NCI-H69 (cell line): ENCODE measurements around the gene SUGCT.
"Not testable (repeated sequence)": the region's sequence is repeated elsewhere in the genome, so short reads cannot be mapped to it uniquely, and the experiment has no call there.

Experiments
- DNase-seq: peaks from one replicate; lab custom pipeline; 2025; lab: John Stamatoyannopoulos, UW

SUGCT gene

DNA sequence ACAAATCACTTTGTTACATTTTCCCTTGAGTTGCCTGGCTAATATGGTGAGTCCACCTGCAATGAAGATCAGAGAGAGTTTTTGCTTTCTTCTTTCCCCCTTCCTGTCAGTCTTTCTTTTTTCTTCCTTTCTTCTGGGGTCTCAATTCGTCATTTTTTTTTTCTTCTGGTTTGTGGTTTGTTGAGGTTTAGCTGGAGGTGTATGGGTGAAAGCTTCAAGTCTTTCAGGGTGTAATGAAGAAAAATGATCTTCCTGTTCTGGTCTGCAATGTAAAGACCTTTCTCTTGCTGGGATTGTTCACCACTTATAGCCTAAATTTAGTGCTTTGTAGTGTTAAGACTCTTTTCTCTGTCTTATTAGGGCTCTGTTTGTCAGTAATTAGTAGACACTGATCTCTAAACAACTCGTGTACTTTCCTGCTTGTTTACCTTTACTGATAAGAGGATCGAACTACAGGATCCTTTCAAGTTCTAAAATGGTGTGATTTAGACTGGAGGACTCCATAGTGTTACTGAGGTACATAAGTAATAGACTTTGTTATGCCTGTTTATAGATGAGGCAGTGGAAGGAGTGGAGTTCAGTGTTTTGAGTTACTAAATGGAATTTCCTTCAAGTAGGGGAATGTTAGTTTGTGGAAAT lies 129.1 kb downstream of the SUGCT start:
- no peak for DNase-seq

DNA sequence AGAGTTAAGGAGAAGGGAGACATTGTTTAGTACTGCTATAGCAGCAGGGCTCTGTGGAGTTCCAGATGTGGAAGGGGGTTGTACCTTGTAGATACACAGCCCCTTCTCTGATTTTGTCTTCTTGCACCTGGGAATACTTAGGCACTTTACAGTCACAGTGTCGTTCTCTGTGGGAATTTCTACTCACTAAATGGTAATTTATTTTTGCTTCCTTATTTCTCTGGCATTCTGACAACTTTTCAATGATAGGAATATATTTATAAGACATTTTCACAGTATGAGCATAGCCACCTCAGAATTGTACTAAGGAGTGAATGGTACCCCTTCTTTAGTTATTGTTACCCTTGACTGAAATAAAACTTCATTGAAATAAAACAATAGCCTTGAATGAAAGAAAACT lies 132.8 kb downstream of the SUGCT start:
- no peak for DNase-seq

DNA sequence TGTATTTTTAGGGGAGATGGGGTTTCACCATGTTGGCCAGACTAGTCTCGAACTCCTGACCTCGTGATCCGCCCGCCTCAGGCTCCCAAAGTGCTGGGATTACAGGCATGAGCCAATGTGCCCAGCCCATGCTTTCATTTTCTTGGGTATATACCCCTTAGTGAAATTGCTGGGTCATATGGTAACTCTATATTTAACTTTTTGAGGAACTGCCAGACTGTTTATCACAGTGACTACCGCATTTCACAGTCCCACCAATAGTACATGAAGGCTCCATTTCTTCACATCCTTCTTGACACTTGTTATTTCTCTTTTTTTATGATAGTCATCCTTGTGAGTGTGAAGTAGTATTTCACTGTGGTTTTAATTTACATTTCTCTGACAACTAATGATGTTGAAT lies 134.0 kb downstream of the SUGCT start:
- not testable (repeated sequence) for DNase-seq

DNA sequence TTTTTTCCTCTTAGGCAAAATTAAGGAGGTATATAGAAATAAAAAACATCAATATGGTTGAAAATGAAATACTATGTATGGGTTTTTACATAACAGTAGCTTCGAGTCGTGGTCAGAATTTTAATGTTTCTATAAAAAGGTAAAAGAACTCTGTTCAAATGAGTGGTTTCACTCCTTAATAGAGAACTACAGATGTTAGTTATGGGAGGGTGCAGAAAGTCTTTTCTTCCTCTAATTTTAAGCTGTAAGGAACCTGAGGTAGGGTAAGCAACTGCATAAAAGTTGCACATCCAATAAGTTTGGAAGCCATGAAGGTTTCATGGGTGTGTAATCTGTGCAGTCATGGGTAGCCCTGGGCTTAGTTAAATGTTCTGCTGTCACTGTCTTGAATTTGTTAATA lies 141.3 kb downstream of the SUGCT start:
- no peak for DNase-seq

DNA sequence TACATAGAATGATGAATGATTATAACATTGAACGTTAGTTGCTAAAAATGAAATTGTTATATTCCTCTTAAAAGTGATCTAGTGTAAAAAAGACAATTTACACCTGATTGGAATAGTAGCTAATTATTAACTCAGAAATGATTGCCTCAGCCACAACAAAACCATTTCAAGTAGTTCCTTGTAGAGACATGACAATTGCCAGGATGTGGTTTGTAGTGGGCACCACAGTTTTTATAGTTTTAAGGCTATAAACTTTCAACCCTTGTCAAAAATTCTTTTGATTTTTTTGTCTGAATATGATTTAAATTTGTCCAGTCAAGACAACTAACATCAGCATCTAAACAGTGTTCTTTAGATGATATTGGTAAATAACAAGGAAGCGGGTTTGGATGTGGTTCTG lies 145.2 kb downstream of the SUGCT start:
- DNase-seq, result no peak

DNA sequence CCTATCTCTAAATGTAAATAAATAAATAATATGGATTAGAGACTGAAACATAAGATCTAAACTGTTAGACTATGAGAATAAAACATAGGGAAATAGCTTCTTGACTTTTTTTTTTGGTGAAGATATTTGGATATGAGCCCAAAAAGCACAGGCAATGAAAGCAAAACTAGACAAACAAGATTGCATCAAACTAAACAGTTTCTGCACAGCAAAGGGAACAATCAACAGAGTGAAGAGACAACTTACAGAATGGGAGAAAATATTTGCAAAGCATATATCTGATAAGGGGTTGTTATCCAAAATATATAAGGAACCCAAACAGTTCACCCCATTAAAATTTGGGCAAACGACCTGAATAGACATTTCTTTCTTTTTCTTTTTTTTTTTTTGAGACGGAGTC lies 148.1 kb downstream of the SUGCT start:
- DNase-seq, result no peak

DNA sequence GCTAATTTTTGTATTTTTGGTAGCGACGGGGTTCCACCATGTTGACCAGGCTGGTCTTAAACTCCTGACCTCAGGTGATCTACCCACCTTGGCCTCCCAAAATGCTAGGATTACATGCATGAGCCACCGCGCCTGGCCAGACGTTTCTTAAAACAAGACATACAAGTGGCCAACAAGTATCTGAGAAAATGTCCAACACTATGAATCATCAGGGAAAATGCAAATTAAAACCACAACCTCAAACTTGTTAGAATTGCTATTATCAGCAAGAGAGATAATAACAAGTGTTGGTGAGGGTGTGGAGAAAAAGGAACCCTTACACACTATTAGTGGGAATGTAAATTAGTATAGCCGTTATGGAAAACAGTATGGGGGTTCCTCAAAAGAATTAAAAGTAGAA lies 148.6 kb downstream of the SUGCT start:
- DNase-seq, result no peak

DNA sequence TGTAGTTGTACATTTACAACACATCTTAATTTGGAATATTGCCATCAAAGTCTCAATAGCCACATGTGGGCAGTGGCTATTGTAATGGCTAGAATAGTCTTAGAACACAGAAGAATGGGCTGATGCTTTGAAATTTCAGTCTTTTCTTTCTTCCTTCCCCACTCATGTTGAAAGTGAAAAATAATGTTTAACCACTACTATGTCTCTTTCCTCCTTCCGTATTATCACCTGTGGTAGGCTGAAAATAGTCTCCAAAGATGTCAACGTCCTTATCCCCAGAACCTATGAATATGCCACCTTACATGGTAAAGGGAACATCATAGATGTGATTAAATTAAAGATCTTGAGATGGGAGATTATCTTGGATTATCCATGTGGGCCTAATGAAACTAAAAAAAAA lies 154.0 kb downstream of the SUGCT start:
- DNase-seq, result no peak

DNA sequence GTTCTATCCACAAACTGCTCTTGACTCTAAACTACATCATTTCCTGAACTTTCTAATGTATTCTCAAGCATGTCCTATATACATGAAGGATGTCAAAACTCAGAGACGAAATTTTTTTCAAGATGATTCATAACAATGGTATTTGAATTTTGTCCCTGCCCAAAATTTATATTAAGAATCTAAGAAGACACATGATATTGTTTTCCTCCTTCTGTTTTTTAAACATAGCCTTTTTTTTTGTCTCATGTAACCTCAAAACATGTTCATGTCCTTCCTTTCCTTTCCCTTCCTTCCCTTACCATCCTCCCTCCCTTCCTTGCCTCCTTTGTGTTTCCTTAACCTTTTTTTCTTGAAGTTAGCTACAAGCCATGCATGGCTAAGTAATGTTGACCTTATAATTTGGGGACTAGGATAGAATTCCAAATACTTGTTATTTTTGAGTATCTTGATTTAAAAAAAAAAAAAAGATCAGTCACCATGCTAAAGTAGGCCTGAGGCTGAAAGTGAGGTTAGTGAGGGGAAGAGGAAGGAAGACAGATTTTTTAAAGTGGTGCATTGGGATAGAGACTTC lies 163.0 kb downstream of the SUGCT start:
- DNase-seq, result no peak

DNA sequence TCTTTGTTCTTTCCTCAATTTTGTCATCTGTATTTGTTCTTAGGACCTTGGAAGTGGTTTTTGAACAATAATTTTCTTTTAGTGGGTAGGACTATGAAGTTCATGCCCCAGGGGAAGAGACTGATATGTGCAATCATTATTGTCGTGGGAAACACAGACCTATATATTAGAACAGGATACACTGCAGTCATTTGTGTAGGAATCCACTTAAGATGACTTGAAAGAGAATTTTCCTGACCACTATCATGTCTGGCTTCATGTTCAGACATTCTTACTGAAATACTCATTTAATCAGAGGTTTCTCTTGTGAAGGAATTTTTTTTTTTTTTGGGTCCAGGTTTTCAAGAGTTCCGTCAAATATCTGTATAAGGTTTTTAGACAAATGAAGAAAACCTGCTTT lies 163.6 kb downstream of the SUGCT start:
- no peak for DNase-seq

DNA sequence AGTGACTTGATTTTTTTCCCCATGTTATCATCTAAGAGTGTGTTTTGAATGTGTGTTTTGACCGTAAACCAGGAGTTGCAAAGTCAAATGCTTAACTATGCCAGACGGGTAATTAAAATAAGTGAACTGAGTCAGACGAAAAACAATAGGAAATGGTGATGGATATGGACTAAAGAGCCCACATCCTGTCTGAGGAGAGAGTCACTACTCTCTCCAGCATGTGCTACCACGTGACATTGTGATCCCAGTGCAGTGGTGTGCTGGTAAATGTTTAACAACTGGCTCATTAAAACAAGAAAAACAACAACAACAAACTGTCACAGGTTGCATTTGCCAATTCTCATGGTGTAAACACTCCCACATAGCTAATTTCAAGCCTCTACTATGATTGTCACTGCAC lies 164.3 kb downstream of the SUGCT start:
- no peak for DNase-seq

DNA sequence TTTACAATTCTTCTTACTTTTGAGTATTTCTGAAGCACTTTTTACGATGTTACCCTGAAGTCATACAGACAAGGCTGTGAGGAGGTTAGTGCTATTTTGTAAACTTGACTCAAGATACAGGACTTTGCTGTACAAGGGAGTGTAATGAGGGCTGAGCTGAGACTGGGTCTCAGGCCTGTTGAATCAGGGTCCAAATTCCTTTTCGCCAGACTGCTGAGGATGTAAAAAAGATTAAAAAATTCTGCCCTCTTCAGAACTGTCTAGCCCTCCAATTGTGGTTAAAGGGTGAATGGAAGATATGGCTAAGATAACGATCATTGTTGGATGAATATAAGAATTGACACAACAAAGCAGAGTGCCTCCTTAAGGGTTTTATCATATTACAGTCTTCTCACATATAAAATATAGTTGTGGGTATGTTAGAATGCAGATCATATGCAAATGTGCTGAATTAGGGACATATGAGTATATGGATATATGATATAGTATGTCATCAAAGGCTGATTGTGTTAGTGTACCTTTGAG lies 165.4 kb downstream of the SUGCT start:
- DNase-seq, result no peak

DNA sequence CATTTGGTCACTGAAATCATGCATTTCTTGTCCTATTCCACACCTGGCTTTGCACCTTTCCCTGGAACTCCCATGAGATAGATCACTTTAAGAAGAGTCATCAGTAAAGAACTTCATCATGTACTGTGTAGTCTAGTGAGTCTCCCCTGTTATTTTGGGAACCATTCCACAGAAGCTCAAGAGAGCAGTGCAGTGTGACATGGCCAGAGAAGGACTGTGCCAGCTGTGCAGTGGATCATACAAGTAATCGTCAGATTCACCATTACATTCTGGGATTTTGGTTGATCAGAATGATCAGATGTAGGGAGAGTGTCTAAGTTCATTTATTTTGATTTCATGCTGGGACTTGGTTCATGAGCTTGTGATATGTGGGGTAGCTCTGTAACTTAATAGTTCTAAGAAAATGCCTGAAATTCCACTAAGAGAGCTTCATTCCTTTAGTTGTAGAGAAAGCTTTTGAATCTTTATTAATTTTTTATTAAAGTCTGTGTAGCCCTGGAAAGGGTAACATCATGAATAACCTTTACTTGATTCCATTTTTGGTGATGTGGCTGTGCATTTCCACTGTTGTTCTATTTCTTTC lies 166.8 kb downstream of the SUGCT start:
- DNase-seq, result no peak

DNA sequence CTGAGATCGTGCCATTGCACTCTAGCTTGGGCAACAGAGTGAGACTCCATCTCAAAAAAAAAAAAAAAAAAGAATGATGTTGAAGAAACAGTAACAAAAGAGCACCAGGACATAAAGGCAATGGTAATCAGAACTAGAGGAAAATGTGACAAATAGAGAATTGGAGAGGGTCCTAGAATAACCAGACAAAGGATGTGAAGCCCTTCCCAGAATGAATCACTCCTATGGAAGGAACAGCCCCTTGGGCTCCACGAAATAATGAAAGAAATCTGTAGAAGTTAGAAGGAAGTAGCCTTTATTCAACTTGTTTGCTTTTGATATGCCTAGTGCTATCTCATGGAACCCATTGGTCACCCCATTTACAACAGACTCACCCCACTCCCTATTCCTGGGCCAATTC lies 169.2 kb downstream of the SUGCT start:
- no peak for DNase-seq

DNA sequence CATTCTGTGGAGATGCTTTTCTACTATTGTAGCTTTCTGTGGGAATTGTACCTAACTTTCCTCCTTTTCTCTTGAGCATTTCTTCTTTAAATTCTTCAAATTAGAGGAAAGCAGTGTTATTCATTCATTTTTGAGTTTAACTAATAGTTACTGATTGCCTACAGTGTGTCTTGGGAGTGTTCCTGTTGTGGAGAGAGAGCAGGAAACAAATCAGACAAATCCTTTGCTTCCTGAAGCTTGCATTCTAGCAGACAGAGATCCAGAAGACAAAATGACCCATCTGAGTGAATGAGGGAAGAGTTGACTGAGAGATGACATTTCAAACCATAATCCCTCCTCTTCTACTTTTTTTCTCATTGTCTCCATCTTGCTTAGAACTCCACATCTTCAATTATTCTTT lies 170.4 kb downstream of the SUGCT start:
- DNase-seq, result no peak

DNA sequence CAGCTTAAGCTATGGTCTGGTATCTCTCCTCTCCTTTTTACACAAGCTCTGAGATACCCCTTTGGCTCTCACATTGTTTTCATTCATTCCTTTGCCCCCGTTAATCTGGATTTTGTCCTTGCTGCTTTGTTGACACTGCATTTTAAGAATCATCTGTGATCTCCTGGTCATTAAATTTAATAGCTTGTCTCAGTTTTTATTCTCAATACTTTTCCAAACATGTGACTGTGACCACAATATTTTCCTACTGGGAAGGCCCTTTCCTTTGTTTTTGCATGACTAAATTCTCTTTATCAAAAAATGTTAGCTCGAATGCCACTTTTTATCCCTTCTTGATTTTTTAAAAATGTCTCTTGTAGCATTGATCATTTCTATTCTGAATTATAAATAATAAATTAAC lies 171.2 kb downstream of the SUGCT start:
- DNase-seq, result no peak

DNA sequence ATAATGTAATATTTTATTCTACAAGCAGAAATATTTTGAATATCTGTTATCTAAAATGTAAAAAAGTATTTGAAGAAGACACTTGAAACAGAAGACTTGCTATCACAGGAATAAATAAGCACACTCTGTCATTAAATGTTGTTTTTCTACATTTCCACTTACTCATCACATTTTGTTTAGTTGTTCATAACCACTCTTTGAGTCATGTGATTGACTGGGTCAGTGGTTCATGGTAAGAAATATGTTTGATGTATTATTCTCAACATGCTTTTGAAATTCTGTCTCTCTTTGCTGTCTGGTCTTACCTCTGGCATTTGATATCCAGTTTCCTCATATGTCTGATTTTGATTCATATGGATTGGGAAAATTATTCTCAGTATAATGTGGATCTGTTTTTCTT lies 171.8 kb downstream of the SUGCT start:
- no peak for DNase-seq

DNA sequence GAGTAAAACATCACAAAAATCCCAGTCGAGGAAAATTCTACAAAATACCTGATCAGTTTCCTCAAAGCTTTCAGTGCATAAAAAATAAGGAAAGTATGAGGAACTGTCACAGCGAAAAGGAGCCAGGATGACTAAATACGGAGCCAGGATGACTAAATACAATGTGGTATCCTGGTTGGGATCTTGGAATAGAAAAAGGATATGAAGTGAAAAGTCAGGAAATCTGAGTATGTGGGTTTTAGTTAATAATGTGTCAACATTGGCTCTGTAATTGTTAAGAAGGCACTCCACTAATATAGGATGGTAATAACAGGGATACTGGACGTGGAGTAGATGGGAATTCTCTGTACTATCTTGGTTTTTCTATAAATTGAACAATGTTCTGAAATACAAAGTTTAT lies 175.5 kb downstream of the SUGCT start:
- no peak for DNase-seq

DNA sequence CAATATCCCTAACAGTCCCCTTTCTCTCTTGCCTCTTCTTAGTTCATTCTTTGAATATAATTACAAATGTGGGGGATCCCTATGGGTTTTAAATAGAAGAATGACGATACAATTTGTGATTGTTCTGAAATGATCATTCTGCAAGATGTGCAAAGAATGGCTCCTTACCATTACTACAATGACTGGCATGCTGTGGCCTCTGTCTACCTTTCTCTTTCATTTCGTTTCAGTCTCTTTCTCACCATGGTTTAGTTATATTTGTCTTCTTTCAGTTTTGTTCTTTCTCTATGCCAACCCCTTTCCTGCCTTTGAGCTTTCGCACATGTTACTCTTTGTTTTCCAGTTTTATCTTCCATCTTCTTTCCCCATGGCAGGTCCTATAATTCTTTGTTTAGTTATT lies 176.5 kb downstream of the SUGCT start:
- DNase-seq, result no peak

DNA sequence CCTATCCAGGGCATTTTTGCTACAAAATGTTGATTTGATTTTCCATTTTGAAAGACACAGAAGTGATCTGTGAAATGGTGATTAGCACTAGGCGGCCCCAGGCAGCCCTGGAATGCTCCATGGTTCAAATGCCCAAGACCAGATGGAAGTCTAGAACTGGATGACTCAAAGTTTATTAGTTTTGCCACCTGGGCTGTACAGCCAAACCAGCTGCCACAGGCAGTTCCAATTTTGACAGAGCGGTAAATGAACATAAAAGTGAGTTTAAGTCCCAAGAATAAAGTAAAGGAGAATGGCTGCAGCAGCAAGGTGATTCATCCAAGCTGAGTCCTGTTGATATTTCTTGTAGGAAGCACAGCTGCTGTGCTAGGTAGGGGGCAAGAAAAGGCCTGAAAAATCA lies 180.5 kb downstream of the SUGCT start:
- DNase-seq, result no peak

DNA sequence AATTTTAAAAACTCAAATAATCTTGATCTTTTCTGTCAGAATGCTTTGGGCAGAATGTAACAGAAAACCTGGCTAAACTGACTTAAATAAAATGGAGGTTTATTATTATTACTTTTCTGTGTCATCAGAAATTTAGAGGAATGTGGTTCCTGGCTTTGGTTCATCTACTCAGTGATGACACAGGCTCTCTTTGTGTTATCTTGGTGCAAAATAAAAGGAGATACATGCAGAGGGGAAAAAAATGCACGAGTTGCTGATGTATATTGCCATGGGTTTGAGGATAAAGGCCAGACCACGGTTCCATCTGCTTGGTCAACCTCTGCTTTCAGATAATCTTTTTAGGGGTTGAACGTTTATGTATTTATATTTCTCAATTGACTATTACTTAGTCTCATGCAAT lies 181.4 kb downstream of the SUGCT start:
- DNase-seq, result no peak

DNA sequence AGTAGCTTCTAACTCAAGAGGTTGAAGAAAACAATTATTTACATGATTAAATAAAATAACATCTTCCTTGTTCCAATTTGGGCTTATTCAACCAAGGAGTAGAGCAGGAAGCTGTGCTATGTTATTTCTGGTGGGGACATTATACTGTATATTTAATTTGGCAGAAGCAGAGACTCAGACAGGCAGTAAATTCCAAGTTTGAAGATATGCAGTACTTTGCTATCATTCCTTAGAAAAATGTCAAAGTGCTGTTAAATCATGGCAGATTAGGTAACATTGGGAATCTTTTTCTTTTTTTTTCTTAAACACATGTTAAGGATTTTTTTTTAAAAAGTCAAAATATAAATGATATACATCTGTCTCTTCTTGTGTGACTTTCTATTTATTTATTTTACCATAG lies 190.1 kb downstream of the SUGCT start:
- DNase-seq, result no peak

DNA sequence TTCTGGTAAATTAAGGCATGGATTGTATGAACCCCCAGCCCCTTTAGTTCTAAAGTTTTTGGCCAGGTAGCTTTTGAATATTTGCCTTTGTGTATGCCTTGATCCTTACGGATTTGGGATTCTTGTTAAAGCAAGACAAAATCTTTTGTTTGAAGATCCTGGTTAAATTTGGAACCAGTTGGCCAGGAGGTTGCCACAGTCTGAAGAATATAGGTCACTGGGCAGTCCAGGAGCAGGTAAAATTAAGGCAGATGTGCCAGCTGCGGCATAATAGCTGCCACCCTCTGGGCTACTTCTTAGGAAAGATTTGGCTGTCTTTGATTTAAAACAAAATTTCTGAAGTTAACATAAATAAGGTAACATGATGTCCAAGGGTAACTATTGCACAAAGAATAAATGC lies 192.3 kb downstream of the SUGCT start:
- no peak for DNase-seq

DNA sequence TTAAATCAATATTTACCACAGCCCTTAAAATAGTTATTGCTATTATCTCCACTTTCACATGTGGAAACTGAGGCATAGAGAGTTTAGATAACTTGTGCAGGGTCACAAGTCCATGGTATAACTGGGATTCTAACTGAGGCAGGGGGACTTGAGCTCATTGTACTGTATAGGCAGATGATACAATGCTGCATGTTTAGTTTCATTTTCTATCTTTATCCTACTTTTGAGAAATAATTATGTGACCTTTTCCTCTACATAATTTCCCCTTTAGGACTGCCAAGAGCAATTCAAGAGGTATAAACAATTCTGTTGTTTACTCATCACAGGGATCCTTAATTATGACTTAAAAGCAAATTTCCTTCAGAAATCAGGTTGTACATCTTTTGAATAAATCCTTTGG lies 193.1 kb downstream of the SUGCT start:
- DNase-seq, result no peak
